Stomach smooth muscle (tissue), 2 donors: Measurements from ENCODE around the gene NCLN.
"Not testable (repeated sequence)": the region's sequence is repeated elsewhere in the genome, so short reads cannot be mapped to it uniquely, and the experiment has no call there.

Source experiments
- H3K27ac ChIP-seq: one replicate; pipeline ENCODE4 v1.7.0; 2013; ENCODE audit warnings: mild to moderate bottlenecking, low read length, inconsistent platforms
- H3K27me3 ChIP-seq, 2 donors: one replicate each; pipeline ENCODE4 v1.7.0; 2013; ENCODE audit warnings: low read length in 2 of 2; ENCODE audit not compliant: insufficient read depth in 2 of 2, control insufficient read depth in 1 of 2
- H3K36me3 ChIP-seq, 2 donors: one replicate each; pipeline ENCODE4 v1.7.0; 2013; ENCODE audit warnings: low read length in 2 of 2; ENCODE audit not compliant: control insufficient read depth in 2 of 2, insufficient read depth in 2 of 2
- H3K4me1 ChIP-seq: one replicate; pipeline ENCODE4 v1.7.0; 2013; ENCODE audit warnings: low read length; ENCODE audit not compliant: control insufficient read depth, insufficient read depth
- H3K4me3 ChIP-seq, 2 donors: one replicate each; pipeline ENCODE4 v1.7.0; 2013; ENCODE audit warnings: low read length in 2 of 2
- H3K9ac ChIP-seq, 2 donors: one replicate each; pipeline ENCODE4 v1.7.0; 2013; ENCODE audit warnings: low read length in 2 of 2, mild to moderate bottlenecking in 1 of 2
- H3K9me3 ChIP-seq, 2 donors: one replicate each; pipeline ENCODE4 v1.7.0; 2013; ENCODE audit warnings: low read length in 2 of 2; ENCODE audit not compliant: control insufficient read depth in 2 of 2
- donor health status: healthy.
- donor health status: Pancreatic carcinoma.

NCLN gene

GRCh38 chr19:3186891-3187661, 1.3 kb downstream of the NCLN start:
- peak overlapping the region; percentile 73 to 91 for H3K4me3 ChIP-seq
- H3K4me1 ChIP-seq: peaks cover 26% of the 10 kb centered on the region
- H3K36me3 ChIP-seq: no peaks in the 10 kb centered on the region
- H3K27ac ChIP-seq: no peak overlapping the region
- H3K9me3 ChIP-seq: no peaks in the 10 kb centered on the region
- H3K27me3 ChIP-seq: no peaks in the 10 kb centered on the region
- H3K9ac ChIP-seq: peak overlapping the region; percentile 74 to 80

GRCh38 chr19:3187662-3188511, 2.2 kb downstream of the NCLN start:
- Histone ChIP-seq H3K9me3 (no peaks in the 10 kb centered on the region), H3K4me1 (peaks cover 26% of the 10 kb centered on the region), H3K27me3 (no peaks in the 10 kb centered on the region), H3K36me3 (no peaks in the 10 kb centered on the region), H3K27ac (no peak overlapping the region), H3K4me3 (no peak overlapping the region), H3K9ac (no peak overlapping the region)

GRCh38 chr19:3188627-3189596, 3.2 kb downstream of the NCLN start:
- Histone ChIP-seq H3K27ac (no peak overlapping the region), H3K27me3 (no peaks in the 10 kb centered on the region), H3K4me3 (no peak overlapping the region), H3K9me3 (no peaks in the 10 kb centered on the region), H3K4me1 (peaks cover 26% of the 10 kb centered on the region), H3K9ac (no peak overlapping the region), H3K36me3 (peaks cover 0 to 3% of the 10 kb centered on the region in 2 donors)

- H3K9me3 ChIP-seq: no peaks in the 10 kb centered on the region
- H3K27ac ChIP-seq: no peak overlapping the region
- no peaks in the 10 kb centered on the region for H3K27me3 ChIP-seq
- no peak overlapping the region for H3K4me3 ChIP-seq
- peaks cover 23% of the 10 kb centered on the region for H3K4me1 ChIP-seq
- no peak overlapping the region for H3K9ac ChIP-seq
- peaks cover 0 to 3% of the 10 kb centered on the region in 2 donors for H3K36me3 ChIP-seq
Measured at GRCh38 chr19:3189702-3190469, 4.2 kb downstream of the NCLN start.

DNA sequence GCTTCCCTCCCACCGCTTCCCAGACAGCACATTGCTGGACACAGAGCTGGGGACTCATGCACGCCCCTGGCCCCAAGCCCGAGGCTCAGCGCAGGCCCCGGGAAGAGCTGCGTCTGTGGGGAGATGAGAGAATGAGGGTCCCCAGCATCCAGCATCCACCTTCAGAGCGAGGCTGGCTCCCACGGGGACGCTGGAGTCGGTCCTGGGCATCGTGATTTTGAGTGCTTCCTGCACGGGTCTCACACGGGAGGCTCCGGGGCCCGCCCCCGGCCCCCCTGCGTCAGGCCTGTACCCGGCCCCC, 4.7 kb downstream of the NCLN start:
- Histone ChIP-seq H3K36me3 (peaks cover 0 to 3% of the 10 kb centered on the region in 2 donors), H3K4me1 (peaks cover 19% of the 10 kb centered on the region), H3K9me3 (no peaks in the 10 kb centered on the region), H3K27ac (no peak overlapping the region), H3K27me3 (no peaks in the 10 kb centered on the region), H3K9ac (no peak overlapping the region), H3K4me3 (no peak overlapping the region)

- H3K4me1 ChIP-seq: peaks cover 18% of the 10 kb centered on the region
- H3K27ac ChIP-seq: no peak overlapping the region
- H3K9me3 ChIP-seq: no peaks in the 10 kb centered on the region
- H3K9ac ChIP-seq: no peak overlapping the region
- no peaks in the 10 kb centered on the region for H3K27me3 ChIP-seq
- H3K36me3 ChIP-seq: peaks cover 0 to 3% of the 10 kb centered on the region in 2 donors
- no peak overlapping the region for H3K4me3 ChIP-seq
Measured at GRCh38 chr19:3190921-3191805, 5.4 kb downstream of the NCLN start.

- H3K4me1 ChIP-seq: peaks cover 12% of the 10 kb centered on the region
- H3K36me3 ChIP-seq, H3K27ac ChIP-seq, H3K9me3 ChIP-seq, H3K27me3 ChIP-seq, H3K4me3 ChIP-seq, H3K9ac ChIP-seq: not testable (repeated sequence)
Measured at GRCh38 chr19:3191806-3192104, 6.0 kb downstream of the NCLN start.

GRCh38 chr19:3192228-3192635, 6.5 kb downstream of the NCLN start:
- Histone ChIP-seq H3K36me3 (peaks cover 0 to 11% of the 10 kb centered on the region in 2 donors), H3K27me3 (no peaks in the 10 kb centered on the region), H3K27ac (no peak overlapping the region), H3K4me1 (peaks cover 7% of the 10 kb centered on the region), H3K4me3 (no peak overlapping the region), H3K9ac (no peak overlapping the region), H3K9me3 (no peaks in the 10 kb centered on the region)

- Histone ChIP-seq H3K27ac (no peak overlapping the region), H3K9ac (no peak overlapping the region)
Measured at GRCh38 chr19:3192684-3193083, 7.0 kb downstream of the NCLN start.

More at GRCh38 chr19:3192684-3193083, 7.0 kb downstream of the NCLN start:
- peaks cover 4% of the 10 kb centered on the region for H3K4me1 ChIP-seq
- peaks cover 0 to 11% of the 10 kb centered on the region in 2 donors for H3K36me3 ChIP-seq
- no peaks in the 10 kb centered on the region for H3K27me3 ChIP-seq
- H3K9me3 ChIP-seq: no peaks in the 10 kb centered on the region
- H3K4me3 ChIP-seq: no peak overlapping the region
